Measurements from ENCODE around the gene SPRYD7. TPM values are rescaled to one million over a fixed set of nuclear protein-coding genes. Genes with fewer than 3 reads are reported as not detected.
"Not testable (repeated sequence)": the region's sequence is repeated elsewhere in the genome, so short reads cannot be mapped to it uniquely, and the experiment has no call there.

Gene SPRYD7
- total RNA-seq, 1 donor from 2014 or later: 13.0 TPM

- intact Hi-C loops (cut with DNase I): loop anchor here (1.0 to 5.0 kb wide), 2 partner anchors 60 to 145 kb away; partner anchors contain the start of genes KPNA3 and TRIM13
- DNase-seq (ENCODE audit: low spot score): no peak
Observed at GRCh38 chr13:49936968-49937273, 781 bp upstream of the SPRYD7 start.

DNA sequence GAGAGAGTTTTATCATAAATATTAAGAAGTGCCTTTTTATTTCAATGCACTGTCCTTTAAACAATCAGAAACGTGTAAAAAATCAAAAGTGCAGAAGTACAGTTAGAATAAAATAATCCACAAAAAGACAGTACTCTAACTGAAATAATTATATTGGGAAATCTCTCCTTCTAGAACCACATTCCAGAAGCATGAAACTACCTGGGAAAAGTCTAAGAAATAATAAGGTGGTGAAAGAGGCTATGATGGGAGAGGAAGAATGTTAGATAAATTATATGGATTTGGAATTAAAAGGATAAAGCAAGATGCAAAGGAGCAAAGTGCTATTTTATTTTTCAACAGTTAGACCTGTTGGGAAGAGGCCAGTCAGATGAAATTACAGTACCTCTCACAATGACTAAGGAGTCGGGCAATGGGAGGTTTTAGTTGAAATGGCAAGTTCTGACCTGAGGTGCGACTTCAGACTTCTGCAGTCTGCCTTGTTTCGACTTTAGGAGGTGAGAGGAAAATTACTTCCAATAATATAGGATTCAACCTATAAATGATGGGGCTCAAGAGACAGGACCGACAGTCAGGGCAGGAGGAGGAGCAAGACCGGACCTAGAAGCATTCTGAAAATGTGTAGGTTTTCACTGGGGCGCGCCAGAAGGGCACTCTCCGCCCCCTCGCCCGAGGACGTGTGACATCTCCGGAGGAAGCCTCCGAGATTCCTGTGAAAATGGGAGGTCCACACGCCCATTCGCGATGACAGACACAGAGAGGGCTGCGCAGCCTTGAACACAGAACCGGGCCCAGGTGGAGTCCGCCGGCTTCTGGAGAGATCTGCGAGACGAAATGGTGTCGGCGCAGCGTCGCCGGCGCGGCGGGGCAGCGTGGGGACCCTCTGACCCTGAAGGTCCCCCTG is 717 bp downstream of the SPRYD7 start:
- intact Hi-C loops (cut with DNase I): loop anchor here (1.0 to 5.0 kb wide), 2 partner anchors 62 to 143 kb away; partner anchors contain the start of genes KPNA3 and TRIM13
- DNase-seq (ENCODE audit: low spot score): peak; percentile 77

GRCh38 chr13:49933511-49933910 is 2.6 kb downstream of the SPRYD7 start:
- intact Hi-C loops (cut with DNase I): no loop called here
- DNase-seq (ENCODE audit: low spot score): no peak

DNA sequence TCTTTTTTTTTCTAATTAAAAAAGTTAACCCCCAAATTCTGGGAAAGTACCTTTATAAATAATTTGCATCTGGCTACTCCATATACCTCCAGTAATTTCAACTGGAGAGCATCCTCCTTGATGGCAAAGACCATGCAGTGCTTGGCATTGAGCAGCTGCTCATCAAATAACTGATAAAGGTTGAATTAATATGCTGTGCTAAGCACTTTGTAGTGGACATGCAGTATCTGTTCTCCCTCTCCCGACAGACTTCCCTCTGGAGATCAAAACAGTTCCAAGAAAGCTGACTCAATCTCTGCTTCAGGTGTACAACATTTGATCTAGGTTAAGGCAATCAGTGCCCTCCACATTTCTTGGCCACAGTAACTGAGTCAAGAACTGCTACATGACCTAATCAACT is 3.3 kb downstream of the SPRYD7 start:
- no peak for DNase-seq (ENCODE audit: low spot score)
- intact Hi-C loops (cut with DNase I): no loop called here

GRCh38 chr13:49932066-49932465 is 4.1 kb downstream of the SPRYD7 start:
- no peak for DNase-seq (ENCODE audit: low spot score)
- intact Hi-C loops (cut with DNase I): no loop called here

GRCh38 chr13:49927755-49928154 is 8.4 kb downstream of the SPRYD7 start:
- intact Hi-C loops (cut with DNase I): no loop called here
- DNase-seq (ENCODE audit: low spot score): no peak

DNA sequence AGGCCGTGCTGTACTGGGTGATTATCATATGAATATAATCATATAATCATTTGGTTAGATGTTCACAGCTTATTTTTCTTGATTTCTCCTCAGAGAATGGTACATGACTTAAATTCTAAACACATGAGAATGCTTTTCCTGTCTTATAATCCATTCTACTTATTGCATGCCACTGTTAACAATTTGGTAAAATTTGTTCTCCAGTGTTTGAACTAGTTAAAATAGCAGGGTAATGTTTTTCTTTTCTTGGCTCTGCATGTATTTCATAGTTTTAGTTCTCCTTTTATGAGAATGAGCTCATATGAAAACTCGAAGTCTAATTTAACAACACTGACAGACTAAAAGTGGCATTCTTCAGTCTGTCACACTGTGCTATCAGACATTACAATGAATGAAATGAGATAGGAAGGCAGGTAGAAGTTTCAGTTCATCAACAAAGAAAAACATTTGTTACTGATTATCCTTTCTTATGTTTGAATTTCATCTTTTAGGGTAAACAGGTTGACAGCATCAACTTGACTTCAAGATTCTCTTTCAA is 10.2 kb downstream of the SPRYD7 start:
- intact Hi-C loops (cut with DNase I): no loop called here
- DNase-seq (ENCODE audit: low spot score): no peak

DNA sequence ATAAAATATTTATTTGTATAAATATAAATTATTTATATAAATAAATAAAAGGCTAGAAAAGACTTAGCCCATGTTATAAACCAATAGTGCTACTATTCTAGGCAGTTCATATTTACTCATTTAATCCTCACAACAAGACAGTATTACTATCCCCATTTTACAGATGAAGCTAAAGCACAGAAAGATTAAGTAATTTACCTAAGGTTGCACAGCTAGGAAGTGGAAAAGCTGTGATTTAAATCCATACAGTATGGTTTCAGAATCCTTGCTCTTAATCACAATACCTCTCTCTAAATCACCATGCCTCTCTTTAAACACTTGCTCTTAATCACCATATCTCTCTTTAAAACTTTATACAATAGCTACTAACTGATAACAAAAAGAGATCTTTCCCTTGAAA is 13.8 kb downstream of the SPRYD7 start:
- intact Hi-C loops (cut with DNase I): no loop called here
- no peak for DNase-seq (ENCODE audit: low spot score)

GRCh38 chr13:49920969-49921368 is 15.2 kb downstream of the SPRYD7 start:
- DNase-seq (ENCODE audit: low spot score); intact Hi-C loops (cut with DNase I): not testable (repeated sequence)

GRCh38 chr13:49918106-49918505 is 18.0 kb downstream of the SPRYD7 start:
- intact Hi-C loops (cut with DNase I); DNase-seq (ENCODE audit: low spot score): not testable (repeated sequence)

GRCh38 chr13:49914947-49915346 is 21.2 kb downstream of the SPRYD7 start:
- intact Hi-C loops (cut with DNase I): no loop called here
- DNase-seq (ENCODE audit: low spot score): no peak

- no peak for DNase-seq (ENCODE audit: low spot score)
- intact Hi-C loops (cut with DNase I): no loop called here
Observed at GRCh38 chr13:49908637-49909036, 27.5 kb downstream of the SPRYD7 start.

DNA sequence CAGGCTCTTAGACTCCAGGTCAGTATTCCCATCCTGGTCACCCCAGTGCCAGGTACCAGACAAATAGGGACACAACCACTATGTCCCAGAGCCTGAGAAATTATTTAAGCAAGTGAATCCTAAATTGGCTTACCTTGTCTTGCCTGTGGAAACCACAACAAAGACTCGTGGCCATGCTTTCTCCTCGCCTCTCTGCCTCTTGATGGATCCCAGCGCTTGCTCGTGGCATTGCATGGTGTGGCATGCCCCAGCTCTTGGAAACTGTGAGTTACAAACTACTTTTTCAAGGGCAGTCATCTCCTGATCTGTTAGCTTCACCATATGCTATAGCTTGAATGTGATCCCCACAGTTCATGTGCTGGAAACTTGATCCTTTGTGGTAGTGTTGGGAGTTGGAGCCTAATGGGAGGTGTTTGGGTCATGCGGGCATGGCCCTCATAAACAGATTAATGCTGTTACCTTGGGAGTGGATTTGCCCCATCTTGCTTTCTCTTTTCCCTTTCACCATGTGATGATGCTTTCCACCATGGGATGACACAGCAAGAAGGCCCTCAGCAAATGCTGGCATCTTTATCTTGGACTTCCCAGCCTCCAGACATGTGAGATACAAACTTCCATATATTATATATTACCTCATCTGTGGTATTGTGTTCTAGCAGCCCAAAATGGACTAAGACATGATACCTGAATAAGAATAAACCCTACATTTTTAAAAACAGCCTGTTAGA is 31.2 kb downstream of the SPRYD7 start:
- DNase-seq (ENCODE audit: low spot score): no peak
- intact Hi-C loops (cut with DNase I): no loop called here

- intact Hi-C loops (cut with DNase I): no loop called here
- no peak for DNase-seq (ENCODE audit: low spot score)
Observed at GRCh38 chr13:49898792-49899191, 37.3 kb downstream of the SPRYD7 start.

DNA sequence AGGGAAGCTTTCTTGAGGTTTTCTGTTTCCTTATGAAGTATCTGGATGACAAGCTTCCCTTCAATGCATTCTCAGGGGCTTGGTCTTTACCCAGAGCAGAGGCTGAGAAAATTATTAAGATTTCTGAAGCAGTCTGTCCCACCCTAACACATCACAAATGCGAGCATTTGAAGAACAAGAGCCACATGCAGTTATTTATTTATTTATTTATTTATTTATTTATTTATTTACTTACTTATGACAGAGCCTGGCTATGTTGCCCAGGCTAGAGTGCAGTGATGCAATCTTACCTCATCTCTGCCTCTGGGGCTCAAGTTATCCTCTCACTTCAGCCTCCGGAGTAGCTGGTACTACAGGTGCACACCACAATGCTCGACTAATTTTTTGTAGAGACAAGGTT is 38.4 kb downstream of the SPRYD7 start:
- no peak for DNase-seq (ENCODE audit: low spot score)
- intact Hi-C loops (cut with DNase I): no loop called here

- intact Hi-C loops (cut with DNase I): no loop called here
- no peak for DNase-seq (ENCODE audit: low spot score)
Observed at GRCh38 chr13:49895826-49896225, 40.3 kb downstream of the SPRYD7 start.

DNA sequence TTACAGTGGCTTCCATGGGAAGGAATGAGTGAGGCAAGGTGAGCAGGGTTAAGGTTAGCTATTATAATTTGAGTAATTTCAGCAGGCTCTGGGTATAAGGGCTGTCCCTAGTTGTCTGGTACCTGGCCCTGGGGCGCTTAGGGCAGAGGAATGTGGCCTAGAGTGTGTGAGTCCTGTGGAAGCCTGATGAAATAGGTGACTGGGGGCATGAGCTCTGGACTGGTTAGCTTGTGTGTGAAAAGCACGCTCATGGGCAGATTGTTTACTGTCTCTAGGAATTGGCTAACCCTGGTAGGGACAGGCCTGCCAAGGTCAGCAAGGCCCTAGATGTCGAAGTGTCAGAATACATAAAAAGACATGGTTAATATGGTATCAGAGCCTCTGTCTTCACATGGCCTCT is 42.5 kb downstream of the SPRYD7 start:
- no peak for DNase-seq (ENCODE audit: low spot score)
- intact Hi-C loops (cut with DNase I): no loop called here

DNA sequence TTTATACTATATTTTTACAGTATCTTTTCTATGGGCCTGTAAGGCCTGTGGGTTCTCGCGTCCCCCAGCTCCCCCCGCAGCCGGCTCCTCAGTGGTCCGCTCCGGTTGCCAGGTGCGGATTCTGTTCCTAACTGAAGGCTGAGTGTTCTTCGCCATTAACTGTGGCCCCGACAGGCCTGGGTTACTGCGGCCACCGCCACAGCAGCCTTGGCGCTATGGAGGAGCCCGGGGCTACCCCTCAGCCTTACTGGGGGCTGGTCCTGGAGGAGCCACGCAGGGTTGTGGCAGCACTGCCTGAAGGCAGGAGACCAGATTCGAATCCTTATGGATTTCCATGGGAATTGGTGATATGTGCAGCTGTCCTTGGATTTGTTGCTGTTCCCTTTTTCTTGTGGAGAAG is 45.8 kb downstream of the SPRYD7 start:
- DNase-seq (ENCODE audit: low spot score): no peak
- intact Hi-C loops (cut with DNase I): no loop called here

DNA sequence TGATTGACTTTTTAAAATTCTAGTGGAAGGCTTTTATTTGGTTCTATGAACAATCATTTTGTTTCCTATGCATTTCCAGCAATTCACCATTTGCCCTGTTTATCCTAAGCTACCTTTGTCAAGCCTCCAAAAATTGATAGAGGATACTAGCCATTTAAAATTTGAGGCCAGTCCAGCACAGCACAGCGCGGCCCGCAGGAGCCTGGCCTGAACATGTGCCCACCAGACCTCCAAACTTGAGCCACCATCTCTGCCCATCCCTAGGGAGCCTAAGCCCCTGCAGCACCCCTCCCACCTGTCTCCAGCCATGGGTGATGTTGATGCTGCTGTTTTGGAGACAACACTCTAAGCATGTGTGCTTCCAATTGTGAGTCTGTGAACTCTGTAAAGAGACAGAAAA is 57.5 kb downstream of the SPRYD7 start:
- intact Hi-C loops (cut with DNase I): no loop called here

DNA sequence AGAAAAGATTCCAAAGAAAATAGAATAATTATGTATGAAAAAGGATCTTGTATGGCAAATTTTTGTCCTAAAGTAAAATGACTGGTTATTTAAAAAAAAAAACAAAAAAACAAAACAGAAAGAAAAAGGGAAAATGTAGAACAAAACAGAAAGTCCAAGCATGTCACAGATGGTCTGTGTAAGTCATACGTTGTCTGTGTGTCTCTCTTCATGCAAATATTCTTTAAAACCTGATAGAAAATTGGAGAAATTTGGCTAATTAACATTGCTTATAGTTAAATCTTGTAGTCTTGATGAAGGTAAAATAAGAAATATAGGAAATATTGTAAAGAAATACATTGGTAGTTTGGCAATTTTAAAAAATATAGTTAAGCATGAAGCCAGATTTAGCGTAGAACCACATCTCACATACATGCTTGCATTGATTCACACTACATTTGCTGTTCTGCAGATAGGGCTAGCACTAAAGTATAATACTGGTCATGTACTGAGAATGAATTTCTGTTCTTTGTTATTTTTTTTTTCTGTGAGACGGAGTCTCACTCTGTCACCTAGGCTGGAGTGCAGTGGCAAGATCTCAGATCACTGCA is 58.4 kb downstream of the SPRYD7 start:
- DNase-seq (ENCODE audit: low spot score): no peak
- intact Hi-C loops (cut with DNase I): no loop called here

More for the DNA sequence above, 57.5 kb downstream of the SPRYD7 start:
- DNase-seq (ENCODE audit: low spot score): no peak

All from cardiac septum (tissue), 1 donor.